HepG2 (cell line): ENCODE results near the gene PHKG1. TPM values are rescaled to one million over a fixed set of nuclear protein-coding genes. Genes with fewer than 3 reads are reported as not detected.

Experiments
- DNMT1 ChIP-seq: sonication (generic); formaldehyde crosslinking; IDR thresholded peaks from 2 replicates; pipeline ENCODE4 v1.5.1; 2020; ENCODE audit warnings: mild to moderate bottlenecking, missing genetic modification reagents
- FOSL1 ChIP-seq: sonication (generic); formaldehyde crosslinking; IDR thresholded peaks from 2 replicates; pipeline ENCODE4 v1.9.0; 2021; ENCODE audit warnings: missing genetic modification reagents, borderline replicate concordance
- GATAD1 ChIP-seq: IDR thresholded peaks from 2 replicates; pipeline ENCODE4 v1.6.1; 2016; ENCODE audit warnings: missing genetic modification reagents, missing compliant biosample characterization
- JUN ChIP-seq: sonication (generic); formaldehyde crosslinking; IDR thresholded peaks from 2 replicates; pipeline ENCODE4 v1.4.0; 2020; ENCODE audit warnings: mild to moderate bottlenecking, missing genetic modification reagents
- MEIS1 ChIP-seq: sonication (generic); formaldehyde crosslinking; IDR thresholded peaks from 2 replicates; pipeline ENCODE4 v1.9.0; 2021; ENCODE audit warnings: mild to moderate bottlenecking, missing genetic modification reagents, moderate library complexity, borderline replicate concordance
- MTA1 ChIP-seq: sonication (generic); formaldehyde crosslinking; IDR thresholded peaks from 2 replicates; pipeline ENCODE4 v1.4.0; 2020; ENCODE audit warnings: missing genetic modification reagents, mild to moderate bottlenecking, borderline replicate concordance
- MTA3 ChIP-seq: sonication (generic); formaldehyde crosslinking; IDR thresholded peaks from 2 replicates; pipeline ENCODE4 v1.4.0; 2020; ENCODE audit warnings: missing genetic modification reagents
- NCOR1 ChIP-seq: fragments of 200-600 bp; sonication (generic); IDR thresholded peaks from 2 replicates; pipeline ENCODE4 v1.7.0; 2017; ENCODE audit warnings: antibody characterized with exemption, low read length, borderline replicate concordance
- PITX1 ChIP-seq: sonication (generic); formaldehyde crosslinking; IDR thresholded peaks from 2 replicates; pipeline ENCODE4 v1.5.1; 2020; ENCODE audit warnings: mild to moderate bottlenecking, missing genetic modification reagents
- PRPF4 ChIP-seq: fragments of 200-400 bp; formaldehyde crosslinking; IDR thresholded peaks from 2 replicates; pipeline ENCODE4 v1.6.1; 2016; ENCODE audit warnings: low read length, low read depth; ENCODE audit not compliant: poor library complexity, severe bottlenecking
- RFX5 ChIP-seq: IDR thresholded peaks from 2 replicates; pipeline ENCODE4 v1.6.1; 2011; ENCODE audit warnings: low read depth, low read length, improper control_type of control experiment
- THAP11 ChIP-seq: IDR thresholded peaks from 2 replicates; pipeline ENCODE4 v1.6.1; 2016; ENCODE audit warnings: missing biosample characterization, missing genetic modification reagents
- ZNF101 ChIP-seq: sonication (generic); formaldehyde crosslinking; IDR thresholded peaks from 2 replicates; pipeline ENCODE4 v1.4.0; 2020; ENCODE audit warnings: mild to moderate bottlenecking, low read depth, missing genetic modification reagents, borderline replicate concordance
- ZNF205 ChIP-seq: IDR thresholded peaks from 2 replicates; pipeline ENCODE4 v1.6.1; 2018; ENCODE audit warnings: missing biosample characterization, missing genetic modification reagents
- ZNF274 ChIP-seq: sonication (generic); formaldehyde crosslinking; IDR thresholded peaks from 2 replicates; pipeline ENCODE4 v1.5.1; 2020; ENCODE audit warnings: mild to moderate bottlenecking, missing genetic modification reagents
- ZNF326 ChIP-seq: sonication (generic); formaldehyde crosslinking; IDR thresholded peaks from 2 replicates; pipeline ENCODE4 v1.4.0; 2020; ENCODE audit warnings: missing genetic modification reagents, borderline replicate concordance
- polyA plus RNA-seq, 8 experiments: library from polyadenylated mRNA; depleted of rRNA in 3 of 8; stranded (reverse) in 7 of 8; unstranded in 1 of 8; fragments of >200 nt; fragmentation: Illumina TruSeq in 4 of 8; extraction: Trizol in 4 of 8; gene quantifications; 2 replicates each; pipeline versions ENCODE4 v1.2.1 to v1.2.3, GENCODE V29; 2011 to 2016; ENCODE audit warnings: low read depth in 4 of 8, missing spikeins in 1 of 8, mixed read lengths in 1 of 8; ENCODE audit not compliant: insufficient read depth in 1 of 8
- total RNA-seq, 5 experiments: library from RNA; depleted of rRNA; stranded (reverse); fragments of >200 nt; fragmentation: Illumina TruSeq; extraction: Trizol; gene quantifications; 2 replicates each; pipeline ENCODE4 v1.2.3, GENCODE V29; 2016; ENCODE audit warnings: low read depth in 1 of 5
- TF ChIP-seq, protein P1 (sequence below): sonication (generic); formaldehyde crosslinking; IDR thresholded peaks from 2 replicates; pipeline ENCODE4 v1.8.0; 2022; ENCODE audit warnings: mild to moderate bottlenecking, missing genetic modification reagents
- TF ChIP-seq, protein P2 (sequence below): sonication (generic); IDR thresholded peaks from 2 replicates; pipeline ENCODE4 v1.6.1; 2016; ENCODE audit warnings: low read depth, borderline replicate concordance
- TF ChIP-seq, protein P3 (sequence below): sonication (generic); formaldehyde crosslinking; IDR thresholded peaks from 2 replicates; pipeline ENCODE4 v1.5.0; 2020; ENCODE audit warnings: mild to moderate bottlenecking, missing genetic modification reagents
- TF ChIP-seq, protein P4 (sequence below): IDR thresholded peaks from 2 replicates; pipeline ENCODE4 v1.4.0; 2020; ENCODE audit warnings: mild to moderate bottlenecking, missing genetic modification reagents

Gene PHKG1
- total and polyA plus RNA-seq, 2 of the 13 experiments (the other 11 are each of a cell fraction or from before 2014, with no cell fraction given), result 0.44 to 0.71 TPM

DNA sequence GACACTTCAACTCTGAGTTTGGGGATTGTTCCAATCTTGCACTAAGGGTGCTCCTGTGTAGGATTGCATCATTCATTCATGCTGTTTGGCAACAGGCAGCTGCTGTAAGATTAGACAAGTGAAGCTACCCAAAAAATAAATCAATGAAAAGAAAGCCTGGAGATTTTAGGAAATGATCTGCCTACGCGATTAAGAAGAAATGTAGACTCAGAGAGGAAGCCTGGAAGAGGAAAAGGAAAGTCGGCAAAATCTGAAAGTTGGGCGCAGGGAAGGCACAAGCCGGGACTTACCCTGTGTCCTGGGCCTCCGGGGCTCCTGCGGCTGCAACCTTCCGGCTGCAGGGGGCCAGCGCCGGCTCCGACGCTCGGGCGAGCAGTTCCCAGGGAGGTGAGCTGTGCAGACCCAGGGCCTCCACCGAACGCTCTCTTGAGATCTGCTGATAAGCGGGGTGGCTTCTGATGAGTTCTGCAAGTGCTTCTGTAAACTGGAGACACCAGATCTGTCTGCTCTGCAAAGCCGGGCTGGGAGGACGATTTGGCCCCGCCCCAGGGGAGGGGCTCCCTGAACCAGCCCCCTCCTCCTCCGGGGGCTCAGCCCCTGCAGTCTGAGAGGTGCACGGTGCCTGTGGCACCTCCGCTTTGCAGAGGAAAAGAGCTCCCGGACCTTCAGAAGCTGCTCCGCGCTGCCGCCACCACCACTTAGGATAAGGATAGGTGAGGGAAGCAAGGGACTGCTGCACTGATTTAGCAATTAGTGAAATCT lies 58.9 kb downstream of the PHKG1 start (continued):
- TF ChIP-seq ZNF274 (CRISPR knock-in tag) (no peak), GATAD1 (CRISPR knock-in tag) (no peak), RFX5 (no peak), DNMT1 (CRISPR knock-in tag) (no peak), PITX1 (CRISPR knock-in tag) (peak; percentile 57; the same call in 1 of the 2 replicates), JUN (CRISPR knock-in tag) (no peak), THAP11 (CRISPR knock-in tag) (no peak; the same call in 1 of the 2 replicates), FOSL1 (CRISPR knock-in tag) (no peak), ZNF326 (CRISPR knock-in tag) (no peak), ZNF101 (CRISPR knock-in tag) (no peak), MEIS1 (CRISPR knock-in tag) (peak; percentile 41; the same call in 1 of the 2 replicates), MTA3 (CRISPR knock-in tag) (no peak), ZNF205 (peak; percentile 63; the same call in 1 of the 2 replicates), MTA1 (peak; percentile 60; the same call in 1 of the 2 replicates), PRPF4 (no peak), NCOR1 (peak; percentile 15; the same call in 1 of the 2 replicates)
- TF ChIP-seq, protein P1, sequence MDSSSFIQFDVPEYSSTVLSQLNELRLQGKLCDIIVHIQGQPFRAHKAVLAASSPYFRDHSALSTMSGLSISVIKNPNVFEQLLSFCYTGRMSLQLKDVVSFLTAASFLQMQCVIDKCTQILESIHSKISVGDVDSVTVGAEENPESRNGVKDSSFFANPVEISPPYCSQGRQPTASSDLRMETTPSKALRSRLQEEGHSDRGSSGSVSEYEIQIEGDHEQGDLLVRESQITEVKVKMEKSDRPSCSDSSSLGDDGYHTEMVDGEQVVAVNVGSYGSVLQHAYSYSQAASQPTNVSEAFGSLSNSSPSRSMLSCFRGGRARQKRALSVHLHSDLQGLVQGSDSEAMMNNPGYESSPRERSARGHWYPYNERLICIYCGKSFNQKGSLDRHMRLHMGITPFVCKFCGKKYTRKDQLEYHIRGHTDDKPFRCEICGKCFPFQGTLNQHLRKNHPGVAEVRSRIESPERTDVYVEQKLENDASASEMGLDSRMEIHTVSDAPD (CRISPR knock-in tag), result 0 out of 2 replicates have a peak, but pooled peaks have one; percentile 18
- TF ChIP-seq, protein P2, sequence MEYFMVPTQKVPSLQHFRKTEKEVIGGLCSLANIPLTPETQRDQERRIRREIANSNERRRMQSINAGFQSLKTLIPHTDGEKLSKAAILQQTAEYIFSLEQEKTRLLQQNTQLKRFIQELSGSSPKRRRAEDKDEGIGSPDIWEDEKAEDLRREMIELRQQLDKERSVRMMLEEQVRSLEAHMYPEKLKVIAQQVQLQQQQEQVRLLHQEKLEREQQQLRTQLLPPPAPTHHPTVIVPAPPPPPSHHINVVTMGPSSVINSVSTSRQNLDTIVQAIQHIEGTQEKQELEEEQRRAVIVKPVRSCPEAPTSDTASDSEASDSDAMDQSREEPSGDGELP, result no peak
- TF ChIP-seq, protein P3, sequence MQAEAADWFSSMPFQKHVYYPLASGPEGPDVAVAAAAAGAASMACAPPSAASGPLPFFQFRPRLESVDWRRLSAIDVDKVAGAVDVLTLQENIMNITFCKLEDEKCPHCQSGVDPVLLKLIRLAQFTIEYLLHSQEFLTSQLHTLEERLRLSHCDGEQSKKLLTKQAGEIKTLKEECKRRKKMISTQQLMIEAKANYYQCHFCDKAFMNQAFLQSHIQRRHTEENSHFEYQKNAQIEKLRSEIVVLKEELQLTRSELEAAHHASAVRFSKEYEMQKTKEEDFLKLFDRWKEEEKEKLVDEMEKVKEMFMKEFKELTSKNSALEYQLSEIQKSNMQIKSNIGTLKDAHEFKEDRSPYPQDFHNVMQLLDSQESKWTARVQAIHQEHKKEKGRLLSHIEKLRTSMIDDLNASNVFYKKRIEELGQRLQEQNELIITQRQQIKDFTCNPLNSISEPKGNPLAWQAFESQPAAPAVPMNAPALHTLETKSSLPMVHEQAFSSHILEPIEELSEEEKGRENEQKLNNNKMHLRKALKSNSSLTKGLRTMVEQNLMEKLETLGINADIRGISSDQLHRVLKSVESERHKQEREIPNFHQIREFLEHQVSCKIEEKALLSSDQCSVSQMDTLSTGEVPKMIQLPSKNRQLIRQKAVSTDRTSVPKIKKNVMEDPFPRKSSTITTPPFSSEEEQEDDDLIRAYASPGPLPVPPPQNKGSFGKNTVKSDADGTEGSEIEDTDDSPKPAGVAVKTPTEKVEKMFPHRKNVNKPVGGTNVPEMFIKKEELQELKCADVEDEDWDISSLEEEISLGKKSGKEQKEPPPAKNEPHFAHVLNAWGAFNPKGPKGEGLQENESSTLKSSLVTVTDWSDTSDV, result peak; percentile 34; the same call in 1 of the 2 replicates
- TF ChIP-seq, protein P4, sequence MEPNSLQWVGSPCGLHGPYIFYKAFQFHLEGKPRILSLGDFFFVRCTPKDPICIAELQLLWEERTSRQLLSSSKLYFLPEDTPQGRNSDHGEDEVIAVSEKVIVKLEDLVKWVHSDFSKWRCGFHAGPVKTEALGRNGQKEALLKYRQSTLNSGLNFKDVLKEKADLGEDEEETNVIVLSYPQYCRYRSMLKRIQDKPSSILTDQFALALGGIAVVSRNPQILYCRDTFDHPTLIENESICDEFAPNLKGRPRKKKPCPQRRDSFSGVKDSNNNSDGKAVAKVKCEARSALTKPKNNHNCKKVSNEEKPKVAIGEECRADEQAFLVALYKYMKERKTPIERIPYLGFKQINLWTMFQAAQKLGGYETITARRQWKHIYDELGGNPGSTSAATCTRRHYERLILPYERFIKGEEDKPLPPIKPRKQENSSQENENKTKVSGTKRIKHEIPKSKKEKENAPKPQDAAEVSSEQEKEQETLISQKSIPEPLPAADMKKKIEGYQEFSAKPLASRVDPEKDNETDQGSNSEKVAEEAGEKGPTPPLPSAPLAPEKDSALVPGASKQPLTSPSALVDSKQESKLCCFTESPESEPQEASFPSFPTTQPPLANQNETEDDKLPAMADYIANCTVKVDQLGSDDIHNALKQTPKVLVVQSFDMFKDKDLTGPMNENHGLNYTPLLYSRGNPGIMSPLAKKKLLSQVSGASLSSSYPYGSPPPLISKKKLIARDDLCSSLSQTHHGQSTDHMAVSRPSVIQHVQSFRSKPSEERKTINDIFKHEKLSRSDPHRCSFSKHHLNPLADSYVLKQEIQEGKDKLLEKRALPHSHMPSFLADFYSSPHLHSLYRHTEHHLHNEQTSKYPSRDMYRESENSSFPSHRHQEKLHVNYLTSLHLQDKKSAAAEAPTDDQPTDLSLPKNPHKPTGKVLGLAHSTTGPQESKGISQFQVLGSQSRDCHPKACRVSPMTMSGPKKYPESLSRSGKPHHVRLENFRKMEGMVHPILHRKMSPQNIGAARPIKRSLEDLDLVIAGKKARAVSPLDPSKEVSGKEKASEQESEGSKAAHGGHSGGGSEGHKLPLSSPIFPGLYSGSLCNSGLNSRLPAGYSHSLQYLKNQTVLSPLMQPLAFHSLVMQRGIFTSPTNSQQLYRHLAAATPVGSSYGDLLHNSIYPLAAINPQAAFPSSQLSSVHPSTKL (CRISPR knock-in tag), result no peak; the same call in 1 of the 2 replicates
